ENCODE data around the gene SLC12A5. TPM values are rescaled to one million over a fixed set of nuclear protein-coding genes. Genes with fewer than 3 reads are reported as not detected.

Gene SLC12A5
- total RNA-seq, 1 donor from 2014 or later, result 9.6 TPM

DNA sequence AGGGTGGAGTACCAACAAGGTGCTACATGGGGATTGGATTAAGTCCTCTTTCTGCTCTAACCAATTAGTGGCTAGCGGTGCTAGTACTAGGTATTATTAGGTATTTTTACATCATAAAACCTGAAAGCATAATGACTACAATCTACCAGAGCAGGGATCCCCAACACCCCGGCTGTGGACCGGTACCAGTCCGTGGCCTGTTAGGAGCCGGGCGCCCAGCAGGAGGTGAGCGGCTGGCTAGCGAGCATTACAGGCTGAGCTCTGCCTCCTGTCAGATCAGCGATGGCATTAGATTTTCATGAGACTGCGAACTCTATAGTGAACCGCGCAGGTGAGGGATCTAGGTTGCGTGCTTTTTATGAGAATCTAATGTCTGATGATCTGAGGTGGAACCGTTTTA lies 80.0 kb downstream of the SLC12A5 start:
- H3K36me3 Mint-ChIP-seq (ENCODE audit: low read depth), result no peaks in the 10 kb centered on the region
- peaks cover 89% of the 10 kb centered on the region for H3K27me3 Mint-ChIP-seq (ENCODE audit: low read depth)
- H3K27ac Mint-ChIP-seq (ENCODE audit: unreplicated experiment), result no peak overlapping the region
- no peak for DNase-seq (ENCODE audit: low read depth, low spot score)
- no peaks in the 10 kb centered on the region for H3K9me3 Mint-ChIP-seq
- no peak overlapping the region for H3K4me3 Mint-ChIP-seq
- no peaks in the 10 kb centered on the region for H3K4me1 Mint-ChIP-seq
- TF ChIP-seq, protein P1, sequence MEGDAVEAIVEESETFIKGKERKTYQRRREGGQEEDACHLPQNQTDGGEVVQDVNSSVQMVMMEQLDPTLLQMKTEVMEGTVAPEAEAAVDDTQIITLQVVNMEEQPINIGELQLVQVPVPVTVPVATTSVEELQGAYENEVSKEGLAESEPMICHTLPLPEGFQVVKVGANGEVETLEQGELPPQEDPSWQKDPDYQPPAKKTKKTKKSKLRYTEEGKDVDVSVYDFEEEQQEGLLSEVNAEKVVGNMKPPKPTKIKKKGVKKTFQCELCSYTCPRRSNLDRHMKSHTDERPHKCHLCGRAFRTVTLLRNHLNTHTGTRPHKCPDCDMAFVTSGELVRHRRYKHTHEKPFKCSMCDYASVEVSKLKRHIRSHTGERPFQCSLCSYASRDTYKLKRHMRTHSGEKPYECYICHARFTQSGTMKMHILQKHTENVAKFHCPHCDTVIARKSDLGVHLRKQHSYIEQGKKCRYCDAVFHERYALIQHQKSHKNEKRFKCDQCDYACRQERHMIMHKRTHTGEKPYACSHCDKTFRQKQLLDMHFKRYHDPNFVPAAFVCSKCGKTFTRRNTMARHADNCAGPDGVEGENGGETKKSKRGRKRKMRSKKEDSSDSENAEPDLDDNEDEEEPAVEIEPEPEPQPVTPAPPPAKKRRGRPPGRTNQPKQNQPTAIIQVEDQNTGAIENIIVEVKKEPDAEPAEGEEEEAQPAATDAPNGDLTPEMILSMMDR (conservative IDR thresholded peaks at IDR 0.05), result no peak

Other genes with a start within 250 kb of the SLC12A5 start
- gene WFDC3, start 237.3 kb upstream of the SLC12A5 start, total RNA-seq, result not detected in 2 replicates
- gene DNTTIP1, start 237.3 kb upstream of the SLC12A5 start, total RNA-seq, result 41.9 and 44.0 TPM in 2 replicates
- 202 and 212 TPM in 2 replicates for gene UBE2C, start 216.6 kb upstream of the SLC12A5 start, total RNA-seq
- not detected in 2 replicates for gene TNNC2, start 201.9 kb upstream of the SLC12A5 start, total RNA-seq
- gene SNX21, start 195.4 kb upstream of the SLC12A5 start, total RNA-seq, result 16.8 and 19.4 TPM in 2 replicates
- 14.5 and 15.3 TPM in 2 replicates for gene ACOT8, start 171.8 kb upstream of the SLC12A5 start, total RNA-seq
- 4.5 and 4.8 TPM in 2 replicates for gene ZSWIM3, start 171.6 kb upstream of the SLC12A5 start, total RNA-seq
- 16.6 and 17.0 TPM in 2 replicates for gene ZSWIM1, start 148.0 kb upstream of the SLC12A5 start, total RNA-seq
- 0.41 and 2.2 TPM in 2 replicates for gene SPATA25, start 141.6 kb upstream of the SLC12A5 start, total RNA-seq
- gene NEURL2, start 138.0 kb upstream of the SLC12A5 start, total RNA-seq, result 3.3 and 3.5 TPM in 2 replicates
- gene CTSA, start 137.9 kb upstream of the SLC12A5 start, total RNA-seq, result 49.7 and 55.3 TPM in 2 replicates
- 56.6 and 61.0 TPM in 2 replicates for gene PLTP, start 117.1 kb upstream of the SLC12A5 start, total RNA-seq
- gene PCIF1, start 94.5 kb upstream of the SLC12A5 start, total RNA-seq, result 36.4 and 36.5 TPM in 2 replicates
- gene ZNF335, start 57.0 kb upstream of the SLC12A5 start, total RNA-seq, result 24.8 and 24.9 TPM in 2 replicates
- gene MMP9, start 20.3 kb upstream of the SLC12A5 start, total RNA-seq, result not detected in 2 replicates
- gene NCOA5, start 60.7 kb downstream of the SLC12A5 start, total RNA-seq, result 65.6 and 69.5 TPM in 2 replicates
- gene CD40, start 89.1 kb downstream of the SLC12A5 start, total RNA-seq, result 4.2 and 4.8 TPM in 2 replicates